COLO668 (cell line): Measurements from ENCODE around the gene HS6ST2.
"Not testable (repeated sequence)": the region's sequence is repeated elsewhere in the genome, so short reads cannot be mapped to it uniquely, and the experiment has no call there.

Source experiments
- DNase-seq: peaks from one replicate; lab custom pipeline; 2025; ENCODE audit not compliant: unreplicated experiment; lab: John Stamatoyannopoulos, UW

The HS6ST2 gene

GRCh38 chrX:132945055-132945599 lies 13.3 kb downstream of the HS6ST2 start:
- DNase-seq = not testable (repeated sequence)

- DNase-seq = peak; percentile 9
Observed at GRCh38 chrX:132940727-132941327, 17.6 kb downstream of the HS6ST2 start.

- no peak for DNase-seq
Observed at GRCh38 chrX:132933170-132933569, 25.3 kb downstream of the HS6ST2 start.

GRCh38 chrX:132924426-132924825 lies 34.0 kb downstream of the HS6ST2 start:
- DNase-seq = no peak

- DNase-seq = no peak
Observed at GRCh38 chrX:132918523-132918922, 39.9 kb downstream of the HS6ST2 start.

GRCh38 chrX:132916349-132916748 lies 42.1 kb downstream of the HS6ST2 start:
- DNase-seq = no peak

- DNase-seq = no peak
Observed at GRCh38 chrX:132909643-132910042, 48.8 kb downstream of the HS6ST2 start.

GRCh38 chrX:132908891-132909290 lies 49.5 kb downstream of the HS6ST2 start:
- no peak for DNase-seq

- DNase-seq = no peak
Observed at GRCh38 chrX:132900633-132901293, 57.7 kb downstream of the HS6ST2 start.

GRCh38 chrX:132887569-132887968 lies 70.9 kb downstream of the HS6ST2 start:
- DNase-seq = no peak

- no peak for DNase-seq
Observed at GRCh38 chrX:132883358-132883915, 75.0 kb downstream of the HS6ST2 start.

- not testable (repeated sequence) for DNase-seq
Observed at GRCh38 chrX:132880753-132881152, 77.7 kb downstream of the HS6ST2 start.

GRCh38 chrX:132877954-132878536 lies 80.4 kb downstream of the HS6ST2 start:
- DNase-seq = peak; percentile 17

- DNase-seq = no peak
Observed at GRCh38 chrX:132876523-132877338, 81.7 kb downstream of the HS6ST2 start.

- no peak for DNase-seq
Observed at GRCh38 chrX:132875650-132876522, 82.5 kb downstream of the HS6ST2 start.

- DNase-seq = no peak
Observed at GRCh38 chrX:132862562-132862961, 95.9 kb downstream of the HS6ST2 start.

GRCh38 chrX:132861076-132861475 lies 97.4 kb downstream of the HS6ST2 start:
- DNase-seq = no peak

GRCh38 chrX:132860200-132860599 lies 98.2 kb downstream of the HS6ST2 start:
- no peak for DNase-seq

GRCh38 chrX:132858018-132858417 lies 100.4 kb downstream of the HS6ST2 start:
- no peak for DNase-seq

- DNase-seq = no peak
Observed at GRCh38 chrX:132855780-132856341, 102.6 kb downstream of the HS6ST2 start.
